ENCODE results near the gene PSMD4.
"Not testable (repeated sequence)": the region's sequence is repeated elsewhere in the genome, so short reads cannot be mapped to it uniquely, and the experiment has no call there.

PSMD4 gene

DNA sequence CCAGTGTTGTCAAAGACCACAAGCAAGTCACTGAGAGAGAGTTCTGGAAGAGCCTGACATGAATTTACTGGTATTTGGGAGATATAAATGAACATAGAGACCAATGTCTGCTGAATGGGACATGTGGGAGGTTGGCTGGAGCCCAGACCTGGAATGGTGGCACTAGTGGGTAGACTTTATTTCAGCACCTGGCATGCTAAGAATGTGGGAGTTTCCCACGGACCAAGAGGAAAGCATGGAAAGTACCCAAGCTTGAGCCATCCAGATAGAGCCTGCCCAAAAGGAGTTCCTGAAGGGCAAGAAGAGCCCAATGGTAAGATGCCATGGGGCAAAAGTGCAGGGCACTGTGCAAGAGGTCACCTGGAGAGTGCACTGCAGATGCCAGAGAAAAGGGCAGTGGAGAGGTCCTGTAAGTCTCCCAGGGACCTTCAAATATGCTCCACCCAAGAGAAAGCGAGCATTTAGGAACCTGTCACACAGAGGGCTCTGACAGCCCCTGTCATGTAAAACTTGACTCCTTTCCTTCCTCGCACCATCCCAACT is 19.5 kb downstream of the PSMD4 start:
- DNase-seq: no peak

DNA sequence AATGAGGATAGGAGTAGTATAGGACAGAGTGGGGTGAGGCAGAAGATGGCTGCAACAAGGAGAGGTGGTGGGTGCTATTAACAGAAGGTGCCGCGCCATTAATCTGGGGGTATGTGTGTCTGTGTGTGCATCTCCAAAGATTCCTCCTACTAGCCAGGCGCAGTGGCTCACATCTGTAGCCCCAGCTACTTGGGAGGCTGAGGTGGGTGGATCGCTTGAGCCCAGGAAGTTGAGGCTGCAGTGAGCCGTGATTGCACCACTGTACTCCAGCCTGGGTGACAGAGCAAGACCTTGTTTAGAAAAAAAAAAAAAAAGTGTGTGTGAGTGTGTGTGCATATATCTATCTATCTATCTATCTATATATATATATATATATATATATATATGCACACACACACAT is 20.8 kb downstream of the PSMD4 start:
- DNase-seq: not testable (repeated sequence)

DNA sequence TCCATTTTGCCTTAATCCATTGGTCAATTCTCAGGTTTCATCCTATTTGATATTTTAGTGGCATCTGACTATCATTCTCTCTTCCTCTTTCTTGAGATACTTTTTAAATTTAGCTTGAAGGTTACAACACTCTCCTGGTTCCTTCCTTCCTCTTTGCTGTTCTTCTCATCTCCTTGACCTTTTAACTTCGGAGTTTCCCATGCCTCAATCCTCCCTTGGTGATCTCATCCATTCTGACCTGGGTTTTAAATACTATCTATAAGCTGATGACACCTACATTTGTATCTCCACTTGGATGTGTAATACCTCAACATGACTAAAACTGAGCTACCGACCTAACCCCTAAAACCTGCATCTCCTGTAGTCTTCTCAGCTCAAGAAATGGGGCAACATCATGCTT is 22.7 kb downstream of the PSMD4 start:
- no peak for DNase-seq

DNA sequence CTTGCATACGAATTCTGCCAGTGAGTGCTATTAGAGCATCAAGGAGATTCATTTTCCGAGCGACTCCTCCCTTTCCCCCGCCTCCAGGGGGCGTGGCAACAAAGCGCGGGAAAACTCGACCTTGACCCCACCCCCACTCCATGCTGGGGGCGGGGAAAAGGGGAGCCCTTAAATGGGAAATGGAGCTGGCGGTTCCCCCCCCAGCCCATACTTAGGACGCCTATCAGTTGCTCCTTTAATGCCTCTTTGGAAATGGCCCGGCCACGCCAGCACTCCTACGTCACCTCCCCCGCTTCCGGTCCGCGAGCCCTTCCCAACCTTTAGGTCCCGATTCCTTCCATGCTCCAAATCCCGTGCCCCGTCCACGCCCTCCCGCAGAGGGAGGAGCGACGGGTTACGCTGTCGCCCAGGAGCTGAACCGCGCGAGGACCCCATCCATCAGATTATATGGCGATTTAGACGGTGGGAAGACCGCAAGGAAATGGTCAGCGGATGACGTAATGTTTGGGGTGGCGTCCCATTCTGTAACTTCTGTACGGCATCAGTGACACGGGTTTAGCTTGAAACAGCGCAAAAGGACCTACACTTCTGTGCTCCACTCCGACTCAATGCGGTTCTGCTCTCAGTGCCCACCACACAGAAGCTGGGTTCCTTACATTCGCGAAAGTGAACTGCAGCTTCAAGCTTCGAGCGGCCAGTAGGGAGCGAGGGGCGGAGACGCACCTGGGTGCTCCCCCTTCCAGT is 26.9 kb downstream of the PSMD4 start:
- DNase-seq: peak; percentile 96 to 97

DNA sequence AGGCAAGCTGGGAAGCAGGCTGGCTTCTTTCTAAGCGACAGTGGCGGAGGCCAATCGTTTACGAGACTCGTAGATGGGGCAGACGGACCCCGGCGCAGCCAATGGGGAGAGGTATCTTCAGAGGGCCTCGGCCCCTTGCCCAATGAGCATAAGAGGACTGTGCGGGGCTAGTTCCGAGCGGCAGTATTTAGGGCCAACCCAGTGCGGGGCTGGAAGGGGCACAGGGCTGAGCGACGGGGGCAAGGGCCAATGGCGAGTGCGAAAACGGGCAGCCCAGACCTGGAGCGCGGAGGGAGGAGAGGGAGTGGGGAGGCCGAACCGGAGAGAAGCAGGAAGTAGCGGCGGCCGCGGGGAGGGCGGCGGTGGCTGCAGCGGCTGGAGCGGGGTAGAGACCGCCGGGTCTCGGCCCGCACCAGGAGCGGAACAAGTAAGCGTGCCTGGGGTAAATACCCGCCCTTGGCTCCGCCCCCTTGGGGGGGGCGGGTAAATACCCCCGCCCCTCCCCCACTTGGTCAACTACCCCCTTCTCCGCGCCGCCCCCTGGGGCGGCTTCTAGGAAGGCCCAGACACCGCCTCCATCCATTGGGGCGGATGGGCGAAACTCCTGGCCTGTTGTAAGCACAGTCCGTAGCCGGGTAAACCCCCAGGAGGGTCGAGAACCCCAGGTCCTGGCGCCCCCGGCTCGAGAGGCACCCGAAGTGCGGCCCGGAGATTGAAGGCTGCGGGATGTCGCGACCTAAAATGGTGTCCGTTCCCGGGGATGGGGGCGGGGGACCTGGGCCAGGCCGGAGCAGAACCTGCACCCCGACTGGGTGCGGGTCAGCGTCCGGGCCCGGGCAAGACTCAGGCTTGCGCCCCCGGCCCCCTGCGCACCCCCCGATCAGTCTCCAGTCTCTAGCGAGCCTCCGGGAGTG is 27.7 kb downstream of the PSMD4 start, which contains the start of gene ZNF687:
Gene ZNF687 (plus strand): TSS at position 331 of the 914 bp plus-strand sequence. CDS start 3,993 bp downstream, outside the sequence.
- peak; percentile 98 to 99 for DNase-seq

DNA sequence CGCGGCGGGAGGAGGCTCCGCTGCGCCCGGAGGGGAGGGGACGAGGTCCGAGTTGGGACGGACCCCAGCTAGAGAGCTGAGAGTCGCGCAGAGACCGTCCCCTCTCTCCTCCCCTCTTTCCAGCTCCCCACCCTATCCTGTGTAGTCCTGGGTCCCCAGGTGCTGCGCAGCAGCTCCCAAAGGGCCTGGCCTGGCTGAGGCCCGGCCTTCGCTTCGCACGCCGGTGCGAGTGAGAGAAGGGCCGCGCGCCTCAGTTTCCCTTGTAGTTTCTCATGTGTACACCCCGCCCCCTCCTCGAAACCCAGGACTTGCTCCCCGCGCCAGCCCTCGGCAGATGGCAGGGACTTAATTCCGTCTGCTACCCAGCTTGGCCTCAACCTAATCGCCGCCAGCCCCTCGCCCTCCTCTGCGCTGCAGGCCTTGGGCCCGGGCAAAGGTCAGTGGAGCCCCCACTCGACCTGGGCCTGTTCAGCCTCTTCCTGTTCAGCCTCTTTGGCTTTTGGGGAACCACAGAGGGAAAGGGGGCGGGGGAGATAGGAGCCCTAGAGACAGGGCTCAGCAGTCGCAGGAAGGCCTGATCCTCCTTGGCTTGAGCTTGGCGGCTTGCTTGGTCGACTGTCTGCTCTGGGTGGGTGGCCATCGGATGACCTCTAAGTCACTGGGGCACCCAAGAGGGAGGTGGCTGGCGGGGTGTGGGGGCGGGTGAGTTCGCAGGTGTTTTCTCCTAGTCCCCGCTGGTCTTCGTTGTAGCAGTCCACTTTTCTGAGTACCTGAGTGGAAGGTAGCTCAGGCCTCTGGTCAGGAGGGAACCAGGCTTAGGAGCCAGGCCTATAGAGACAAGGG is 28.6 kb downstream of the PSMD4 start:
- peak; percentile 16 to 33 for DNase-seq

DNA sequence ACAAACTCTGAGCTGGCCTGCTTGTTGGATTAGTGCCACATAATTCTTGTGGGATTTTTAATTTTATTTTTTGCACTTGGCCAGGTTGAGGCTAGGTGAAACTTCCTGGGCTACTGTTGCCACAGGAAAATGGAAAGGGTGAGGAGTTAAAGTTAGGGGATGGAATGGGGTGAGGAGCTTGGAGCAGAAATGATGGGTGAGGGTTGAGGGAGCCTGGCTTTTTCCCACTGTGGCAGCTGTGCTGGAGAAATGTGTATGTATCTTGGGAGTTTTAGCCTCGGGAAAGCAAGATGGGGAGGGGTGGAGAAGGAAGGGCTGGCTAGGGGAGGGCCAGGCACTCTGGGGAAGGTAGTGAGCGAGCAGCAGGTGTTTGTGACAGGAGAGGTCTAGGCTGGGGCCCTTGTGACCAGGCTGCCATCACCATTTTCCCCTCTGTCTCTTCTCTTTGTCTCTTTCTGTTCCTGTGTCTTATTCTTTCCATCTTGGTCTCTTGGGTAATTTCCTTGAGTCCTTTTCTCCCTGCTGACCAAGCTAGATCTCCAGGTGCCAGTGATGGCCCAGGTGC is 29.6 kb downstream of the PSMD4 start:
- DNase-seq: no peak

DNA sequence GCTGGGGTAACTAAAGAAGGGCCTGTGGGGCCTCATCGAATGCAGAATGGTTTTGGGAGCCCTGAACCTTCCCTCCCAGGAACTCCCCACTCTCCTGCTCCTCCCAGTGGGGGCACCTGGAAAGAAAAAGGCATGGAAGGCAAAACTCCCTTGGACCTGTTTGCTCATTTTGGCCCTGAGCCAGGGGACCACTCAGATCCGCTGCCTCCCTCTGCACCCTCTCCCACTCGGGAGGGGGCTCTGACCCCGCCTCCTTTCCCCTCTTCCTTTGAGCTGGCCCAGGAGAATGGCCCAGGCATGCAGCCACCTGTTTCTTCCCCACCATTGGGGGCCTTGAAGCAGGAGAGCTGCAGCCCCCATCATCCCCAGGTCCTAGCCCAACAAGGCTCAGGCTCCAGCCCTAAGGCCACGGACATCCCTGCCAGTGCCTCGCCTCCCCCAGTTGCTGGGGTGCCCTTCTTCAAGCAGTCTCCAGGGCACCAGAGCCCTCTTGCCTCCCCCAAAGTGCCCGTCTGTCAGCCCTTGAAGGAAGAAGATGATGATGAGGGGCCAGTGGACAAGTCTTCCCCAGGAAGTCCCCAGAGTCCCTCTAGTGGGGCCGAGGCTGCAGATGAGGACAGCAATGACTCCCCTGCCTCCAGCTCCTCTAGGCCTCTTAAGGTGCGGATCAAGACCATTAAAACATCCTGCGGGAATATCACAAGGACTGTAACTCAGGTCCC is 32.2 kb downstream of the PSMD4 start:
- DNase-seq: no peak

DNA sequence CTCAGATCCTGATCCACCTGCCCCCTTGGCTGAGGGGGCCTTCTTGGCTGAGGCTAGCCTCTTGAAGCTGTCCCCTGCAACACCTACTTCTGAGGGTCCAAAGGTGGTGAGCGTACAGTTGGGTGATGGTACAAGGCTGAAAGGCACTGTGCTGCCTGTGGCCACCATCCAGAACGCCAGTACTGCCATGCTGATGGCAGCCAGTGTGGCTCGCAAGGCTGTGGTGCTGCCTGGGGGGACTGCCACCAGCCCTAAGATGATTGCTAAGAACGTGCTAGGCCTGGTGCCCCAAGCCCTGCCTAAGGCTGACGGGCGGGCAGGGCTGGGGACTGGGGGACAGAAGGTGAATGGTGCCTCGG is 32.8 kb downstream of the PSMD4 start:
- DNase-seq: no peak

DNA sequence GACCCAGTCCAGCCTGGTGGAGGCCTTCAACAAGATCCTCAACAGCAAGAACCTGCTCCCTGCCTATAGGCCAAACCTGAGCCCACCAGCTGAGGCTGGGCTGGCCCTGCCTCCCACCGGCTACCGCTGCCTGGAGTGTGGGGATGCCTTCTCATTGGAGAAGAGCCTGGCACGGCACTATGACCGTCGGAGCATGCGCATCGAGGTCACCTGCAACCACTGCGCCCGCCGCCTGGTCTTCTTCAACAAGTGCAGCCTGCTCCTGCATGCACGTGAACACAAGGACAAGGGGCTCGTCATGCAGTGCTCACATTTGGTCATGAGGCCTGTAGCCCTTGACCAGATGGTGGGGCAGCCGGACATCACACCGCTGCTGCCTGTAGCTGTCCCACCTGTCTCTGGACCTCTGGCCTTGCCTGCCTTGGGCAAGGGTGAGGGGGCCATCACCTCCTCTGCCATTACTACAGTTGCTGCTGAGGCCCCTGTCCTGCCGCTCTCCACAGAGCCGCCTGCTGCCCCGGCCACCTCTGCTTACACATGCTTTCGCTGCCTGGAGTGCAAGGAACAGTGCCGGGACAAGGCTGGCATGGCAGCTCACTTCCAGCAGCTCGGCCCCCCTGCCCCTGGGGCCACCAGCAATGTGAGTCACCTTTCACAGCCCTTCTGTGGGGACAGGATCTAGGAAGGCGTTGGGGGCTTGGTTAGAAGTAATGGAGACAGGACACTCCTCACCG is 33.4 kb downstream of the PSMD4 start:
- no peak for DNase-seq

DNA sequence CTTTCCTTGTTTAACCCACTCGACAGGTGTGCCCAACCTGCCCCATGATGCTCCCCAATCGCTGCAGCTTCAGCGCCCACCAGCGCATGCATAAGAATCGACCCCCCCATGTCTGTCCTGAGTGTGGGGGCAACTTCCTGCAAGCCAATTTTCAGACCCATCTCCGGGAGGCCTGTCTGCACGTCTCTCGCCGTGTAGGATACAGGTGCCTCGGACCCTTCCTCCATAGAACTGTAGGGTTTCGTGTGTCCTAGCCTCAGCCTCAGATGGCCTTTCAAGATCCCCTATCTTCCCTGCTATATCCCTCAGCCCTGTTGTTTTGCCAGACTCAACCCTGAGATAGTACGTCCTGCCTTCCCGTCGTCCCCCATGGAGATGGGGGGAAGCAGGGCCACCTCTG is 34.0 kb downstream of the PSMD4 start:
- no peak for DNase-seq

DNA sequence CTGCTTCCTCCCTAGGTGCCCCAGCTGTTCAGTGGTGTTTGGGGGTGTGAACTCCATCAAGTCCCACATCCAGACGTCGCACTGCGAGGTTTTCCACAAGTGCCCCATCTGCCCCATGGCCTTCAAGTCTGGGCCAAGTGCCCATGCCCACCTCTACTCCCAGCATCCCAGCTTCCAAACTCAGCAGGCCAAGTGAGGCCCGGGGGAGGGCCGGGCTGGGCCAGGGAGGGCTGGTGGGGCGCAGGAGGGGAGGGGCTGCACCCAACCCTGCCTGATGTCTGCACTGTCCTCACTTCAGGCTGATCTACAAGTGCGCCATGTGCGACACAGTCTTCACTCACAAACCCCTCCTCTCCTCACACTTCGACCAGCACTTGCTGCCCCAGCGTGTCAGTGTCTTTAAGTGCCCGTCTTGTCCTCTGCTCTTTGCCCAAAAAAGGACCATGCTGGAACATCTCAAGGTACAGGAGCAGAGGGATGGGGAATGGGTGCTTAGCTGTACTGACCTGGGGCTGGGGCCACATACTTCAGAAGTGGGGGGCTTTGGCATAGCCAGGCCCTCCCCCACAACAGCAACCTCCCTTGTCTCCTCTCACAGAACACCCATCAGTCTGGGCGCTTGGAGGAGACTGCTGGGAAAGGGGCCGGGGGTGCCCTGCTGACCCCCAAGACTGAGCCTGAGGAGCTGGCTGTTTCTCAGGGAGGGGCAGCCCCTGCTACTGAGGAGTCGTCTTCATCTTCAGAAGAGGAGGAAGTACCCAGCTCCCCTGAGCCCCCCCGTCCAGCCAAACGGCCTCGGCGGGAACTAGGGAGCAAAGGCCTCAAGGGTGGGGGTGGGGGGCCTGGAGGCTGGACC is 34.8 kb downstream of the PSMD4 start:
- no peak for DNase-seq

DNA sequence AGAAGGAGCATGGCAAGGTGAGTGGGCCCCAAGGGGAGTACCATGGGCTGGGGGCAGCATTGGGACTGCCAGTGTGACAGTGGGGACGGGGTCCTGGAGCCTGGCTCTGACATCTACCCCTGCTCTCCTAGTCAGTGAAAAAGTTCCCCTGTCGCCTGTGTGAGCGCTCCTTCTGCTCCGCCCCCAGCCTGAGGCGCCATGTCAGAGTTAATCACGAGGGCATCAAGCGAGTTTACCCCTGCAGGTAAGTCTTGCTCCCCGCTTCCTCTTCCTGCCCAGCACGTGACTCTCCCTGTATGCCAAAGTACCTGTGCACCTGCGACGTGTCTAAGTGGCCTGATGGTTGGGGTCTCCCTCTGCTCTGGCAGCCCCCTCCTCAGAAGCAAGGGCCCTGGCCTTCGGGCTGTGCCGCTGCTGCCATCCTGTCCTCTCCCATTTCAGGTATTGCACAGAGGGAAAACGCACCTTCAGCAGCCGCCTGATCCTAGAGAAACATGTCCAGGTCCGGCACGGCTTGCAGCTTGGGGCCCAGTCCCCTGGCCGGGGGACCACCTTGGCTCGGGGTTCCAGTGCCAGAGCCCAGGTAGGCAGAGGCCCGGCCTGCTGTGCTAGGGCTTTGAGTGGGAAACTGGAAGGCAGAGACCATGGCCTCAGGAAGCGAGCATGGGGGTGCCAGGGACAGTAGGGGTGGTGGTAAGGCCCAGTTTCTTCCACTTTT is 35.6 kb downstream of the PSMD4 start:
- no peak for DNase-seq

DNA sequence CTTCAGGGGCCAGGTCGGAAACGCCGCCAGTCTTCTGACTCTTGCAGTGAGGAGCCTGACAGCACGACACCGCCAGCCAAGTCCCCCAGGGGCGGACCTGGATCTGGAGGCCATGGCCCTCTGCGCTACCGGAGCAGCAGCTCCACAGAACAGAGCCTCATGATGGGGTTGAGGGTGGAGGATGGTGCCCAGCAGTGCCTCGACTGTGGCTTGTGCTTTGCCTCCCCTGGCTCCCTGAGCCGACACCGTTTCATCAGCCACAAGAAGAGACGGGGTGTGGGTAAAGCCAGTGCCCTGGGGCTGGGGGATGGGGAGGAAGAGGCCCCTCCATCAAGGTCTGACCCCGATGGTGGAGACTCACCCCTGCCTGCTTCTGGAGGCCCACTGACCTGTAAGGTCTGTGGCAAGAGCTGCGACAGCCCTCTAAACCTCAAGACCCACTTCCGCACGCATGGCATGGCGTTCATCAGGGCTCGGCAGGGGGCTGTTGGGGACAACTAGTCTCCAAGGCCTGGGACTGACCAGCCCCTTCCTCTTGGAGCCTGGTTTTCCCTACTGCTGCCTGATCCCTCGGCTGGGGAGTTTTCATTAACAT is 36.3 kb downstream of the PSMD4 start:
- no peak for DNase-seq

DNA sequence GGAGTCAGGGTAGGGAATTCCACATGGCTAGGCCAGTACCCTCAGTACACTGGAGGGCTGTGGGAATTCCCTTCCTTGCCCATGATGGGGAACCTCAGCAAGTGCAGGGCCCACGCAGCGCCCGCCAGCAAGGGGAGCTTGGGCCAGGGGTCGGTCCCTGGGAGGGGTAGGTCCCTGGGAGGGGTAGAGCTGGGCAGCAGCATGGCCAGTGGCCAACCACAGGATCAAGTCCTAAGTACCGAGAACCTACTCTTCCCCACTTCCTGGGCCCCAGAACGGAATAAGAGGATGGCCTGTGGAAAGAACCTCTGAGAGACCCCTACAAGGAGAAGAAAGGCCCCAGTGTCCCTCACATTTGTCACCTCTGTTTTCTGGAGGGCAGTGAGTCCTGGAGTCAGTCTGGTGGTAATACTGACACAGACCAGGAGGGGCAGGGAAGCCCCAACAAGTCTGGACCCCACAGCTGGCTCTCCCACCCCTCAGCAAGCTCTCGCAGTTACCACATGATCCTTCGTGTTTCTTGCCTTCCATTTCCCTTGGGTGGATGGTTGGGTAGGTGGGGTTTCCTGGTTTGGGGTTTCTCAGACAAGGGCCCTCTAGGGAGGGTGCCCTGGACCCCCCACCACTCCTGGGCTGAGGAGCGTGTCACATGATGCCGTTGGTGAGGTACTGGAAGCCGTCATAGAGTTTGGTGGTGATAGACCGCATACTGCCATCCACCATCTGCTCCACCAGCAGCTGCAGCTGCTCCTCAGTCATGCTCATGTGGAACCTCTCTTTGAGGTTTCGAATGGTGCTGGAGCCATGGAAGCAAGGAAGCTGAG is 37.9 kb downstream of the PSMD4 start:
- no peak for DNase-seq

DNA sequence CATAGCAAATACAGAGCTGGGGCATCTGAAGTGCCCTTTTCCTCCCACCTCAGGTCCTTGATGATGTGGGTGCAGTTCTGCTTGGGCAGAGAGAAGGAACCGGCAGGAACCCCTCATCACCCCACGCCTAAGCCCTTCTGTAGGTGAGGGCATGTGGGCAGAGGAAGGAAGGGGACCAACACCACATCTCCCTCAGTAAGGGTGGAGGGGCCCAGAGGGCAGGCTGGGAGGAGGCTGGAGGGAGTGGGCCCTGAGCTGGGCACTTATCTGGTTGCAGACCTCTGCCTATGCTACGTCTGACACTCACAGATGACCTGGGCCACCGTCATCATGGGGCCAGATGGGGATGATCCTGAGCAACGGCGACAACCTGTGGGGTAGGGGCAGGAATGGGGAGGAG is 38.6 kb downstream of the PSMD4 start:
- no peak for DNase-seq

DNA sequence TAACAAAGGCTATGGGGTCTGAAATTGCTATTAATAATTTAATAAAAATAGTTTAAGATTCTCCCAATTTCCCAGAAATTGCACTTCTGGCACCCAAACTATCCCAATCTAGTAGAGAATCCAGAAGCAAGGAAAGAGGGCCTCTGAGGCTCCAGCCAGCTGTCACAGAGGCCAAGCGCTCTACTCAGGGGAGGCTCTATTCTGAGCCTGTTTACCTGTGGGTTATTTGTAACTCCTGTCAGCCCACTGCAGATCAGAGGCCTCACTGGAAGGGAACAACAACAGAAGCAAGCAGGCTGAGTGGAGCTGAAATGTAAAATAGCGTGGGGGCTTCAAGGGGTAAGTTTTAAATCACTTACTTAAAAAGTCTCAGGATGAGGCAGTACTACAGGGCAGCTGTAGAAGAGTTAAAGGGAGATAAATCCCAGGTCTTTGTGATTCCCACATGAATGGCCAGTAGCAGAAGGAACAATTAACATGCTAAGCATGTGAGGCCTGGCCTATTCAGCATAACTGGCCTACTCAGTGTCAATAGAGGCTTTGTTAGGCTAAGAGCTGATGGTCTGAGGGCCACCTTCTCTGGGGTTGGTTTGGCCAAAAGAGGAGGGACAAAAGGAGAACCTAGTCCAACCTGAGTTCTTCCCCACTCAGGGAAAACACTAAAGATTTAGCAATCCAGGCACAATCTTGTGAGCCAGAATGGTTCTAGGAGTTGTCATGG is 40.4 kb downstream of the PSMD4 start:
- no peak for DNase-seq
